OCI-LY1 (cell line): ENCODE results near the gene PLAAT5.

Experiments
- H2AFZ ChIP-seq: fragments of 200-600 bp; sonication (generic), shearing (Covaris generic); 2 replicates; pipeline ENCODE4 v1.6.0; 2014; ENCODE audit warnings: antibody characterized with exemption, mild to moderate bottlenecking, low read length
- H3F3A ChIP-seq: fragments of 200-600 bp; sonication (generic), shearing (Covaris generic); 2 replicates; pipeline ENCODE4 v1.6.0; 2014; ENCODE audit warnings: mild to moderate bottlenecking, antibody characterized with exemption, low read length, moderate library complexity; ENCODE audit not compliant: insufficient read depth
- H3K27ac ChIP-seq: fragments of 200-600 bp; sonication (generic); 2 replicates; pipeline ENCODE4 v1.5.1; 2014; ENCODE audit warnings: low read length, mixed run types, mild to moderate bottlenecking, low read depth; ENCODE audit not compliant: poor library complexity, severe bottlenecking
- H3K27me3 ChIP-seq: fragments of 200-600 bp; sonication (generic); 2 replicates; pipeline ENCODE4 v1.6.0; 2014; ENCODE audit warnings: antibody characterized with exemption, mild to moderate bottlenecking, low read length, moderate library complexity; ENCODE audit not compliant: insufficient read depth
- H3K36me3 ChIP-seq: fragments of 200-600 bp; sonication (generic); 2 replicates; pipeline ENCODE4 v1.6.1; 2014; ENCODE audit warnings: mild to moderate bottlenecking, antibody characterized with exemption, low read length, moderate library complexity, mixed read lengths; ENCODE audit not compliant: insufficient read depth
- H3K4me1 ChIP-seq: fragments of 200-600 bp; sonication (generic); 2 replicates; pipeline ENCODE4 v1.5.1; 2014; ENCODE audit warnings: mild to moderate bottlenecking, low read length, moderate library complexity; ENCODE audit not compliant: insufficient read depth, severe bottlenecking
- H3K4me2 ChIP-seq: fragments of 200-600 bp; sonication (generic), shearing (Covaris generic); 2 replicates; pipeline ENCODE4 v1.6.1; 2014; ENCODE audit warnings: low read length
- H3K4me3 ChIP-seq: fragments of 200-600 bp; sonication (generic); 2 replicates; pipeline ENCODE4 v1.5.1; 2014; ENCODE audit warnings: low read length, low read depth, mild to moderate bottlenecking, mixed read lengths; ENCODE audit not compliant: poor library complexity, severe bottlenecking
- H3K79me2 ChIP-seq: fragments of 200-600 bp; shearing (Covaris generic); 2 replicates; pipeline ENCODE4 v1.6.1; 2016; ENCODE audit warnings: mixed run types, low read length, mixed read lengths; ENCODE audit not compliant: insufficient read depth
- H3K9ac ChIP-seq: fragments of 200-600 bp; sonication (generic), shearing (Covaris generic); 2 replicates; pipeline ENCODE4 v1.6.1; 2014; ENCODE audit warnings: mild to moderate bottlenecking, low read length, mixed read lengths
- H3K9me2 ChIP-seq: fragments of 200-600 bp; sonication (generic), shearing (Covaris generic); 2 replicates; pipeline ENCODE4 v1.6.1; 2014; ENCODE audit warnings: low read depth, mild to moderate bottlenecking, low read length, mixed read lengths
- H3K9me3 ChIP-seq: fragments of 200-600 bp; shearing (Covaris generic); 2 replicates; pipeline ENCODE4 v1.6.1; 2014; ENCODE audit warnings: low read length, mixed read lengths
- H4K20me1 ChIP-seq: fragments of 200-600 bp; sonication (generic), shearing (Covaris generic); 2 replicates; pipeline ENCODE4 v1.6.0; 2016; ENCODE audit warnings: mild to moderate bottlenecking, low read length; ENCODE audit not compliant: insufficient read depth
- EZH2 ChIP-seq: fragments of 200-600 bp; sonication (generic), shearing (Covaris generic); IDR thresholded peaks from 2 replicates; pipeline ENCODE4 v1.8.0; 2017; ENCODE audit warnings: borderline replicate concordance, mixed run types, mild to moderate bottlenecking, antibody characterized with exemption, low read length, moderate library complexity, mixed read lengths
- TF ChIP-seq, protein P1 (sequence below): fragments of 200-600 bp; sonication (generic), shearing (Covaris generic); IDR thresholded peaks from 2 replicates; pipeline ENCODE4 v1.5.1; 2017; ENCODE audit warnings: mild to moderate bottlenecking, antibody characterized with exemption, low read length, moderate library complexity, mixed read lengths

Gene PLAAT5

DNA sequence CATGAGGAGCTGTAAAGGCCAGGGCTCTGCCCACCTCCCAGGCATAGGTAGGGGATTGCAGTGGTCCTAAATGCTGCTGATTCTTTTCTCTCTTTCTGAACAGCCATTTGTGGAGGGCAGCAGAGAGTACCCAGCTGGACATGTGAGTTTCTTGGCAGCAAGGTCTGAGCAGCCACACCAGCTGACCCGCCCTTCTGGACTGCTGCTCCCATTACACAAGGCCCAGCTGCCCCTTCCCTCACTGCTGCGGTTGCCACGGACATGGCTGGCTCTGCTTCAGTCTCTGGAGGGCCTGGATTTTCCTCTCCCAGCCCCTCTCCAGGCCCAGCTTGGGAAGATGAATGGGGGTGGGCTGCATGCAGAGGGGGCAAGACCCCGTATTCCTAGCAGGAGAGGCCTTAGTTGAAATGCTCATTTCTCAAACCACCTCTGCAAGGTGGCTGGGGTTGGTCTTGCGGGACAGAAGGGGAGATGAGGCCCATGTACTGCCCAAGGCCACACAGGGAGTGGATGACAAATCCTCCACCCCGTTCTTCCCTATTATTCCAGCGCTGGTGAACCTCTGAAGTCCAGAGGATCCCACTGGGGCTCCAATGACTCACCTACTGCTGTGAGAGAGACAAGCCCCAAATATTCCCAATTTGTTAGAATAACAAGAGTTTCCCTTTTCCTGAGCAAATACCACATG is 19.5 kb upstream of the PLAAT5 start:
- H3K4me3 ChIP-seq: no peak overlapping the region
- H3K9me3 ChIP-seq: no peaks in the 10 kb centered on the region
- no peak overlapping the region for H2AFZ ChIP-seq
- H3K4me1 ChIP-seq: no peaks in the 10 kb centered on the region
- no peak overlapping the region for H3K27ac ChIP-seq
- H4K20me1 ChIP-seq: no peaks in the 10 kb centered on the region
- no peak for TF ChIP-seq EZH2
- TF ChIP-seq, protein P1, sequence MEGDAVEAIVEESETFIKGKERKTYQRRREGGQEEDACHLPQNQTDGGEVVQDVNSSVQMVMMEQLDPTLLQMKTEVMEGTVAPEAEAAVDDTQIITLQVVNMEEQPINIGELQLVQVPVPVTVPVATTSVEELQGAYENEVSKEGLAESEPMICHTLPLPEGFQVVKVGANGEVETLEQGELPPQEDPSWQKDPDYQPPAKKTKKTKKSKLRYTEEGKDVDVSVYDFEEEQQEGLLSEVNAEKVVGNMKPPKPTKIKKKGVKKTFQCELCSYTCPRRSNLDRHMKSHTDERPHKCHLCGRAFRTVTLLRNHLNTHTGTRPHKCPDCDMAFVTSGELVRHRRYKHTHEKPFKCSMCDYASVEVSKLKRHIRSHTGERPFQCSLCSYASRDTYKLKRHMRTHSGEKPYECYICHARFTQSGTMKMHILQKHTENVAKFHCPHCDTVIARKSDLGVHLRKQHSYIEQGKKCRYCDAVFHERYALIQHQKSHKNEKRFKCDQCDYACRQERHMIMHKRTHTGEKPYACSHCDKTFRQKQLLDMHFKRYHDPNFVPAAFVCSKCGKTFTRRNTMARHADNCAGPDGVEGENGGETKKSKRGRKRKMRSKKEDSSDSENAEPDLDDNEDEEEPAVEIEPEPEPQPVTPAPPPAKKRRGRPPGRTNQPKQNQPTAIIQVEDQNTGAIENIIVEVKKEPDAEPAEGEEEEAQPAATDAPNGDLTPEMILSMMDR: no peak
- H3K27me3 ChIP-seq: 0 out of 2 replicates have a peak, but pooled peaks cover 9% of the 10 kb centered on the region
- no peak overlapping the region for H3K4me2 ChIP-seq
- H3K9ac ChIP-seq: no peak overlapping the region
- H3K9me2 ChIP-seq: no peaks in the 10 kb centered on the region
- H3K36me3 ChIP-seq: no peaks in the 10 kb centered on the region
- H3F3A ChIP-seq: no peaks in the 10 kb centered on the region
- no peaks in the 10 kb centered on the region for H3K79me2 ChIP-seq

DNA sequence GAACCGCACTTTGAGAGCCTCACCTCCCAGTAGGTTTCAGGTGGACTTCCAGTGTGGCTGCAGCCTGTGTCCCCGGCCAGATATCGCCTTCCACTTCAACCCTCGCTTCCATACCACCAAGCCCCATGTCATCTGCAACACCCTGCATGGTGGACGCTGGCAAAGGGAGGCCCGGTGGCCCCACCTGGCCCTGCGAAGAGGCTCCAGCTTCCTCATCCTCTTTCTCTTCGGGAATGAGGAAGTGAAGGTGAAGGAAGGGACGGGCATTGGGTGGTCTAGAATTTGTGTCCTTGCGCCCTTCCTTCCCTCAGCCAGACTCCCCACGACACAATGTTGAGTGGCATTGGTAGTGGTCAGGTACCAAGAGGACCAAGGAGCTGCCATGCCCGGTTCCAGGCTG is 17.8 kb upstream of the PLAAT5 start:
- Histone ChIP-seq H3K4me3 (no peak overlapping the region), H3K9ac (no peak overlapping the region), H3K4me2 (no peak overlapping the region), H3K79me2 (no peaks in the 10 kb centered on the region), H3K9me3 (no peaks in the 10 kb centered on the region), H3K27me3 (0 out of 2 replicates have a peak, but pooled peaks cover 5% of the 10 kb centered on the region), H3K9me2 (no peaks in the 10 kb centered on the region), H2AFZ (no peak overlapping the region), H3K4me1 (no peaks in the 10 kb centered on the region), H3F3A (no peaks in the 10 kb centered on the region), H3K27ac (no peak overlapping the region), H3K36me3 (no peaks in the 10 kb centered on the region), H4K20me1 (no peaks in the 10 kb centered on the region)
- TF ChIP-seq EZH2: no peak
- TF ChIP-seq, protein P1: no peak

DNA sequence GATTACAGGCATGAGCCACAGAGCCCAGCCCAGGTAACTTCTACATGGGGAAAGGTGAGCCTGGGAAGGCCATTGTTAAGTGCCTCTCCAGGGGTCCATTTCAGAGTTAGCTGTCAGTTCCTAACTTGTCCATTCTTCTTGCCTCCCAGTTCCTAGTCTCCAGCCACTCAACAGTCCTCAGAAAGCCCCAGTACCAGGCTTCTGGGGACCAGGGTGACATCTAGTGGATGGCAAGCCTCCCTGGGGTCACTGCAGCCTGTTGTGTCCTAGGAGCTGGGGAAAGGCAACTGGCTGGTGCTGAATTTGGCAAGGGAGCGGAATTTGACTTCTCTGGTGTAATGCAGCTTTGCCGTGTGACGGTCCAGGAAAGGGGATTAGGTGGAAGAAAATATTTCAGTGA is 17.0 kb upstream of the PLAAT5 start:
- no peak overlapping the region for H3K4me3 ChIP-seq
- no peak overlapping the region for H3K4me2 ChIP-seq
- H3K4me1 ChIP-seq: no peaks in the 10 kb centered on the region
- TF ChIP-seq EZH2: no peak
- TF ChIP-seq, protein P1: peak; percentile 38; the same call in 1 of the 2 replicates
- H3F3A ChIP-seq: no peaks in the 10 kb centered on the region
- H2AFZ ChIP-seq: no peak overlapping the region
- no peaks in the 10 kb centered on the region for H3K9me3 ChIP-seq
- H3K9me2 ChIP-seq: no peaks in the 10 kb centered on the region
- no peaks in the 10 kb centered on the region for H4K20me1 ChIP-seq
- H3K9ac ChIP-seq: no peak overlapping the region
- 0 out of 2 replicates have a peak, but pooled peaks cover 3% of the 10 kb centered on the region for H3K27me3 ChIP-seq
- no peaks in the 10 kb centered on the region for H3K79me2 ChIP-seq
- no peaks in the 10 kb centered on the region for H3K36me3 ChIP-seq
- H3K27ac ChIP-seq: no peak overlapping the region
